Measurements from ENCODE around the gene KRT2.

Gene KRT2

GRCh38 chr12:52689936-52690335 is 37.9 kb upstream of the KRT2 start:
- Mint-ChIP-seq H3K4me3 (no peak overlapping the region), H3K9me3 (no peaks in the 10 kb centered on the region), H3K4me1 (peaks cover 13% of the 10 kb centered on the region in 2 donors), H3K27ac (no peak overlapping the region), H3K27me3 (peaks cover 46 to 66% of the 10 kb centered on the region in 2 donors), H3K36me3 (no peaks in the 10 kb centered on the region)
- DNase-seq (no peak), ATAC-seq (replicated peaks) (no peak)

GRCh38 chr12:52689239-52689638 is 37.2 kb upstream of the KRT2 start:
- Mint-ChIP-seq H3K27ac (no peak overlapping the region), H3K4me1 (peaks cover 13% of the 10 kb centered on the region in 2 donors), H3K4me3 (no peak overlapping the region), H3K27me3 (peaks cover 49 to 68% of the 10 kb centered on the region in 2 donors), H3K36me3 (no peaks in the 10 kb centered on the region), H3K9me3 (no peaks in the 10 kb centered on the region)
- no peak for DNase-seq
- ATAC-seq (replicated peaks) = no peak

DNA sequence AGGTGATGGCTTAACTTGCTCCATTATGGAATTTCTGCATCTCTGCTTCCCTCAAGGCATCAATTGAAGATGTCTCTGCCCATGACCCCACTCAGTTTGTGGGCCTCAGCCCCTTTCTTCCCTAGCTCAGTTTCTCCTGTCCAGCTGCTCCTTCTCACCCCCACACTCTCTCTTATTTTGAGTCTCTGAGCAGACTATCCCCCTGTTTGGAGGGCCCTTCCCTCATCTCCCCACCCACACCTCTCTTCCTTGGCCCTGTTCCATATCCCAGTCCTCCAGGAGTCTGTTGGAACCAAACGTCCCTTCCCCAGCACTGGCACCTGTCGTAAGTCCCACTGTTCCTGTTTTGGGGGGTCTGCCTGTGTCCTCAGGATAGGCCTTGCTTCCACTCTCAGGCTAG is 36.5 kb upstream of the KRT2 start:
- no peaks in the 10 kb centered on the region for H3K9me3 Mint-ChIP-seq
- ATAC-seq (replicated peaks) (no peak), DNase-seq (no peak)
- H3K4me3 Mint-ChIP-seq = no peak overlapping the region
- peaks cover 55 to 75% of the 10 kb centered on the region in 2 donors for H3K27me3 Mint-ChIP-seq
- peaks cover 13% of the 10 kb centered on the region in 2 donors for H3K4me1 Mint-ChIP-seq
- H3K27ac Mint-ChIP-seq = no peak overlapping the region
- no peaks in the 10 kb centered on the region for H3K36me3 Mint-ChIP-seq

- H3K27me3 Mint-ChIP-seq = peaks cover 47 to 69% of the 10 kb centered on the region in 2 donors
- no peak overlapping the region for H3K27ac Mint-ChIP-seq
- H3K9me3 Mint-ChIP-seq = no peaks in the 10 kb centered on the region
- no peak overlapping the region for H3K4me3 Mint-ChIP-seq
- peaks cover 13% of the 10 kb centered on the region in 2 donors for H3K4me1 Mint-ChIP-seq
- no peaks in the 10 kb centered on the region for H3K36me3 Mint-ChIP-seq
- ATAC-seq (replicated peaks) (no peak), DNase-seq (no peak)
Observed at GRCh38 chr12:52687497-52688385, 35.7 kb upstream of the KRT2 start.

DNA sequence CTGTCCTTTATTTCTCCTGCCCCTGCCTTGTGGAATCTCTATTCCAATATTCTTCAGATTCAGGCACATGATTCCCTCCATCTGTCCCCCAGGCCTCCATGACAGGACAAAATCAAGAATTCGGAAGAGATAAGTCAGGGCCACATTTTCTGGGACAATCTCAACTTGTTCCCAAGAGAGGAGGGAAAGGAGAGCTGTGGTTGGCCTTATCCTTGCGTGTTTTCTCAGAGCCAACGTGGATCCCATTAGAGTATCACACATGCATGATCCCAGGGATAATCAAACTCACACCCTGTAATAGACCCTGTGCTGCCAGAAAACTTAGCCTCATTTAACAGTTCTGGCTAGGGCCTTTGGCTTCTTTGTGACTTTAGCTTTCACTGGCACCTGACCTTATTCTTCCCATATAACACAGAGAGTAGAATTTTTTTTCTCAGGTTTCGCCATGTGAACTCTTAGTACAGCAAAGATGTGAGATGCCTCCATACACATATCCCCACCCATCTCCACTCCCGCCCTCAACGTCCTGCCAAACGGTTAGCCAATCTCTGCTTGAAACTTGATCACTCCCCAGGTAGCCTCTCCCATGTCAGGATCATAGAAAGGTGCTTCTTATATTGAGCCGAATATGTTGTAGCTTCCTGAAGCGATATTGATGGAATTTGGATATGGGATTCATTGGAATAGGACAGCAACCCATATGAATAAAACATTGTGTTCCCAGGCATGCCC is 34.9 kb upstream of the KRT2 start:
- ATAC-seq (replicated peaks) = no peak
- H3K27ac Mint-ChIP-seq = no peak overlapping the region
- no peaks in the 10 kb centered on the region for H3K36me3 Mint-ChIP-seq
- no peak for DNase-seq
- no peak overlapping the region for H3K4me3 Mint-ChIP-seq
- H3K9me3 Mint-ChIP-seq = no peaks in the 10 kb centered on the region
- H3K27me3 Mint-ChIP-seq = peaks cover 41 to 60% of the 10 kb centered on the region in 2 donors
- H3K4me1 Mint-ChIP-seq = peaks cover 10 to 13% of the 10 kb centered on the region in 2 donors

- no peak overlapping the region for H3K4me3 Mint-ChIP-seq
- no peak overlapping the region for H3K27ac Mint-ChIP-seq
- peaks cover 3 to 5% of the 10 kb centered on the region in 2 donors for H3K4me1 Mint-ChIP-seq
- ATAC-seq (replicated peaks) (no peak), DNase-seq (no peak)
- H3K9me3 Mint-ChIP-seq = no peaks in the 10 kb centered on the region
- H3K27me3 Mint-ChIP-seq = peaks cover 36 to 52% of the 10 kb centered on the region in 2 donors
- H3K36me3 Mint-ChIP-seq = no peaks in the 10 kb centered on the region
Observed at GRCh38 chr12:52686063-52686462, 34.1 kb upstream of the KRT2 start.

DNA sequence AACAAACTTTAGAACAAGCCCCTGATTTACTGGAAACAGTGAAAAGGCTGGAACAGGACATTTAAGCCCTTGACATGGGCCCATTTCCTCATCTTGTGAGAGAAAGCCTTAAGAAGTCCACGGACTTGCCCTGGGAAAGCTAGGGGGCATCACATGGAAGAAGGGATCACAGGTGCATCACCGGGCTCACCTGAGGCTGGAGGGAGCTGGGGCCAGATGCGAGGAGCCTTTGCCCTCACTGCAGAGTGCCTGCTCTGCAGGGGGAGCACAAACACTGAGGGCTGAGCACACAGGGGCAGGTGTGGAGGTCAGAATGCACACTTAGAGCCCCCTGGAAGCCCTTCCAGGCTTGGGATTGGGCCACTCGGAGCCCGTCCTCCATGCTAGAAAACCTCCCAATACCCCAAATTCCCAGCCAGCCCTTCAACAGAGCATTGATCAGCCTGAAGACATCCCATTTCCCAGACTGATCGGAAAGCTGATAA is 33.4 kb upstream of the KRT2 start:
- Mint-ChIP-seq H3K36me3 (no peaks in the 10 kb centered on the region), H3K9me3 (no peaks in the 10 kb centered on the region), H3K27me3 (peaks cover 30 to 46% of the 10 kb centered on the region in 2 donors), H3K4me3 (no peak overlapping the region), H3K4me1 (no peaks in the 10 kb centered on the region), H3K27ac (no peak overlapping the region)
- peak in 1 of 2 donors; percentile 21 for ATAC-seq (replicated peaks)
- no peak for DNase-seq

- no peak for ATAC-seq (replicated peaks)
- no peak overlapping the region for H3K4me3 Mint-ChIP-seq
- no peaks in the 10 kb centered on the region for H3K36me3 Mint-ChIP-seq
- no peaks in the 10 kb centered on the region for H3K9me3 Mint-ChIP-seq
- no peak overlapping the region for H3K27ac Mint-ChIP-seq
- no peaks in the 10 kb centered on the region for H3K4me1 Mint-ChIP-seq
- DNase-seq = no peak
- H3K27me3 Mint-ChIP-seq = peaks cover 37 to 47% of the 10 kb centered on the region in 2 donors
Observed at GRCh38 chr12:52684431-52684830, 32.4 kb upstream of the KRT2 start.

- Mint-ChIP-seq H3K36me3 (no peaks in the 10 kb centered on the region), H3K4me1 (no peaks in the 10 kb centered on the region), H3K4me3 (no peak overlapping the region), H3K9me3 (no peaks in the 10 kb centered on the region), H3K27ac (no peak overlapping the region), H3K27me3 (peaks cover 36 to 40% of the 10 kb centered on the region in 2 donors)
- DNase-seq = no peak
- ATAC-seq (replicated peaks) = no peak
Observed at GRCh38 chr12:52683575-52684300, 31.7 kb upstream of the KRT2 start.

- H3K9me3 Mint-ChIP-seq = no peaks in the 10 kb centered on the region
- DNase-seq (no peak), ATAC-seq (replicated peaks) (no peak)
- H3K27ac Mint-ChIP-seq = no peak overlapping the region
- no peak overlapping the region for H3K4me3 Mint-ChIP-seq
- no peaks in the 10 kb centered on the region for H3K4me1 Mint-ChIP-seq
- H3K36me3 Mint-ChIP-seq = no peaks in the 10 kb centered on the region
- peaks cover 31 to 33% of the 10 kb centered on the region in 2 donors for H3K27me3 Mint-ChIP-seq
Observed at GRCh38 chr12:52682938-52683574, 31.0 kb upstream of the KRT2 start.

DNA sequence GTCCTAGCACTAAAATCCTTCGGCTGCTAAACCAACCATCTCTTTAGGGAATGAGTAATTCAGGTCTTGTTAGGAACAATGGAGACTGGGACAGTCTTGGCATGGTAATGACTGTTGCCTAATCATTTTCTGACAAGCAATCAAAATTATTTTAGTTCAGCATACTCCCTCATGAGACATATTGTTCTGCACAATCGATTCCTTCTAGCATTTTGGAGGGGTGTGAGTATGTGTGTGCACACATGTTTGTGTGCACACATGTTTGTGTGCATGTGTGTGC is 30.3 kb upstream of the KRT2 start:
- Mint-ChIP-seq H3K9me3 (no peaks in the 10 kb centered on the region), H3K36me3 (no peaks in the 10 kb centered on the region), H3K27ac (no peak overlapping the region), H3K4me3 (no peak overlapping the region), H3K27me3 (peaks cover 26 to 27% of the 10 kb centered on the region in 2 donors), H3K4me1 (no peaks in the 10 kb centered on the region)
- no peak for DNase-seq
- no peak for ATAC-seq (replicated peaks)

GRCh38 chr12:52681526-52682380 is 29.7 kb upstream of the KRT2 start:
- DNase-seq (no peak), ATAC-seq (replicated peaks) (no peak)
- Mint-ChIP-seq H3K27ac (no peak overlapping the region), H3K4me1 (no peaks in the 10 kb centered on the region), H3K27me3 (peaks cover 20 to 22% of the 10 kb centered on the region in 2 donors), H3K4me3 (no peak overlapping the region), H3K36me3 (no peaks in the 10 kb centered on the region), H3K9me3 (no peaks in the 10 kb centered on the region)

DNA sequence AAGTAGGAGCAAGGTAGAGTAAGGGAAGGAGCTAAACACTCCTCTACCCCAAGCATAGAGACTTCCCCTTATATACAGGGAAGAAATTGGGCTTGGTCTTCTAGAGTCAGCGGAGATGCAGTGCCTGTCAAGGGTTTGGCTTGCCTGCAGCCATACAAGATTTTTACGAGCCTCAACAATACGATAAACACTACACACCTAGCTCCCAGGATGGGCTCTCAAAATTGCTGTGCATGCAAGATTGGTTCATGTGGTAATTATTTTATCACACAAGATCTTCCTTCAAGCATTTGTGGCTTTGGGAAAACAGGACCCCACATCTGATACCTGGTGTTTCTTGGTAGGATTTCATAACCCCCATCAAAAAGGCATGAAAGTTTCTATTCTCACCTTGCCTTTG is 28.4 kb upstream of the KRT2 start, which contains the start of gene KRT1:
Gene KRT1 (minus strand): TSS at position 45 of the 400 bp plus-strand sequence. CDS start 59 bp downstream, outside the sequence.
- H3K4me3 Mint-ChIP-seq = no peak within 1 kb of the TSS
- H3K4me1 Mint-ChIP-seq = no peaks in the 10 kb centered on the region
- no peaks in the 10 kb centered on the region for H3K9me3 Mint-ChIP-seq
- H3K27me3 Mint-ChIP-seq = peaks cover 26 to 32% of the 10 kb centered on the region in 2 donors
- no peak for ATAC-seq (replicated peaks)
- DNase-seq = no peak
- no peak within 1 kb of the TSS for H3K27ac Mint-ChIP-seq
- H3K36me3 Mint-ChIP-seq = no peaks in the 10 kb centered on the region

Measured in stimulated activated naive B cell treated with anti-CD40 and anti-IgM and Interleukin-4, amounts not matched to agents 10 μg/mL and 1 μg/mL and 100 μg/mL, for 72 hours (primary cell).